ENCODE measurements around the gene COL4A2.

Gene COL4A2

DNA sequence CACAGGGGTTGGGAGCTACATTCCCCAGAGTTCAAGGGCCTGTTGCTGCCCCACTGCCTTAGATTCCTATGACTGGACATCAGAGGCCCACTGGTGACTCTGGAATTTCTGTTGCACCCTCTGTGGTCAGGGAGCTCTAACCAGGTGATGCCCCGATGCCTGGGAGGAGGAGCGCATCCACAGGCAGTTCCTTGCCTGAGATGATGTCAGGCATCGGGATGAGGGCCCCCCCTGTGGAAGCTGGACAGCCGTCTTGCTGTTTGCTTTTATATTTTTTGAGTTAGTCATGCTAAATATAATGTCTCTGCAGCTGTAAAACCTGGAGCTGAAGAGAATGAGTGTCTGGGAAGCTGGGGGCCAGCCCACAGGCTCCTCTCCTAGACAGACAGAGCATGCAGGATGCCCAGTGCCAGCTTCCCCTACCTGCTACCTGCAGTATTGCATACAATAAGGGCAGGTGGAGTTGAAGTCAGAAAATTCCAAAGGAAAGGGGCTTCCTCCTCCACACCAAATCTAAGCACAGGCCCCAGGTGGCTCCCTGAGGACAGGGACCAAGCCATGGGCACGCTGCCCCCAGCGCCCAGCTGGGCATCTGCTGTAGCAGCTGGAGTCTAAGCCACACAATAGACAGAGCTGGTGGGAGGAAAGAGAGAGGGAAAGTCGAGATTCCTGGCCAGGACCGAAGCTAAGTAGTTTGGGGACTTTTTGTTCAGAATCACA, 16.2 kb downstream of the COL4A2 start:
- DNase-seq: no peak

DNA sequence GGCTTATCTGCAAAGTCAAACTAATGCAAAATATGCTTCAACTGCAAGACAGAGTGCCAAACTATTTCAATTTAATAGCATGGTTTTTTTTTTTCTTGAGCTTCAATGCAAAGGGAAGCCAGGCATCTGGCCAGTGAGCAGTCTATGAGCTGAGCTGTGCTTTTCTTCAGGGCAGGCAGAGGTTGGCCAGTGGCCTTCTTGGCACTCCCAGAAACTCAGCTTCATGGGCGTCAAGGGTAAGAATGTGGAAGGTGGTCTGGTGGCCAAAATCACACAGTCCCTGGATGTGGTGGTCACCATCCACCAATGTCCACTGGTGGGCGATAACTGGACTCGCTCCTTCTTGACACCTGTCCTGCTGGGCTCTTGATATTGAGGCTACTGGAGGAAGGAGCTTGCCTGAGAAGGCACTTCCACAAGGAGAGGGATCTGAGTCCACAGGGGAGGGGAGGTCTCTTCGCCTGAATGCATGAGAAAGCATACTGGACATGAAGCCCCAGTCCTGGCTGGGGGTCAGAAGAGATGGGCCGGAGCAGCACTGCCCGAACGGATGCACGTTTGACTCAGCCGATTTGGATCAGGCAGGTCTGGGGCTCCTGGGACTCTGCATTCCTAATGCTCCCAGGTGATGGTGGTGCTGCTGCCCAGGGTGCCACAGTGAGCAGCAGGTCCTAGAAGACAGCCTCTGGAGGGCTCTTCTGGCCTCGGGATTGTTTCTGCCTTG, 17.1 kb downstream of the COL4A2 start:
- DNase-seq: no peak

DNA sequence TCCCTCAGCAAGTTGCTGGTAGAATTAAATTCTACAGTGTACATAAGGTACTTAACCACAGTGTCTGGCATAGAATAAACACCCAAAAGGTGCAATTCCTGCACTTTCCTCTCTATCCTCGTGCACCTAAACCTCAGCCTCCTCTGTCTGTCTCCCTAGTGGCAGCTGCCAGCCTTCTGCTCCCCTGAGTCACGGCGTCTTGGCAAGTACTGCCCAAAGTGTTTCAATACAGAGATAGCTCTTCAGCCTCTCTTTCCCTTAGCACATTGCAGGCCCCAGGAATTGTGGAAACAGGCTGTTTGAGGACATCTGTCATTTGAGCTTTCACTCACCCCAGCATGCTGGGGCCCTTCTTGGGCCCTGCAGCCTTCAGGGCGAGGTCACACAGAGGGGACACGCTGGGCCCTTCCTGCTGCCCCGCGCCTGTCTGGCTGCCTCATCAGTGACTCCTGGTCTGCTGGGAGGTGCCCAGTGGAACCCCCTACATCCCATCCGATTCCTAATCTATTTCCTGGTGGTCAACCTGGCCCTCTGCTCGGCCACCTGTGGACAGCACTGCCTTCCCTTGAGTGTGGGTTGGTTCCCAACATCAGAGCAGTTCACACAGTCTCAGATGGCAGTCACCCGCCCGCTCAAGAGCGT, 19.3 kb downstream of the COL4A2 start:
- DNase-seq: no peak

DNA sequence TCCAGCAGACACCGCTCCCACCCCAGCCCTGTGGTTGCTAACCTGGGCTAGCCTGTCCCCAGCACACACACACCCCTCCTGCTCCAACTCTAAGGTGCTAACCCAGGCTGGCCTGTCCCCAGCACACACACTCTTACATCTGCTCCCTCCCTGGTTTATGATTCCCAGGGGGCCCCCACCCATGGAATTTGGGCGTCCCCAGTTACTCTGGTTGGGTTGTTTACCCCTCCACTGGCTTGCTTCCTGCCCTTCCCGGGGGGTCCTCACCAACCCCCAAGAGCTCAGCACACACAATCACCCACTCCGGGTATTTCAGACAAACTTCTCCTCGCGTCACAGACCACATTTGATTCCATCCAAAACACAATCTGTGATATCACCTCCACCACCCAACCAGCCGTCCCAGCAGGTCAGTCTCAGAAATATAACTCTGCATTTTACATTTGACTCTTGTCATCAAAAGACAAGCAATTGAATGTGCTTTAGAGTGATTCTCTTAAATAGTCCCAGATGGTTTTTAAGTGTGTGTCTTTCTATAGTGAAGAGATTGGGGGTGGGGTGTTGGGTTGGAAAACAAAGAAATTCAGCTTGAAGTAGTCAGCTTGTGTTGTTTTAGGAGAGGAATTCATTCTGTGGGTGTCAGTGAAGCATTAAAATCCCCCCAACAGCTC, 20.1 kb downstream of the COL4A2 start:
- DNase-seq: no peak

DNA sequence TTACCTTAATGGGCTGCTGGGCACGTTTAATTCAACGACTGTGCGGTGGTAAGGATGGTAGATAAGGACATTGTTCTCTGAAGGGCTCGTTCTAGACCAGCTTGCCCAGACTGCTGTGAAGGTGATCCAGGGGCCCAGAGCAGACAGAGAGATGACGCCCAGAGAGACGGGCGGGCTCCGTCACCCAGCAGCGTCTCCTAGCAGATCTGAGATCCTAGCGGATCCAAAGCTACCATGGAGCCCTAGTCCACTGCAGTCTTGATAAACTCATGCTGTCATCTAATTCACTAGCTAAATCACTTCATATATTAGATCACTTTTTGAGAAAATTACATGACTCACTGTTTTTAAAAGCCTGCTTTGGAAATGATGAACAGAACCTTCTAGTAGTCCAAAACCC, 21.5 kb downstream of the COL4A2 start:
- DNase-seq: no peak

DNA sequence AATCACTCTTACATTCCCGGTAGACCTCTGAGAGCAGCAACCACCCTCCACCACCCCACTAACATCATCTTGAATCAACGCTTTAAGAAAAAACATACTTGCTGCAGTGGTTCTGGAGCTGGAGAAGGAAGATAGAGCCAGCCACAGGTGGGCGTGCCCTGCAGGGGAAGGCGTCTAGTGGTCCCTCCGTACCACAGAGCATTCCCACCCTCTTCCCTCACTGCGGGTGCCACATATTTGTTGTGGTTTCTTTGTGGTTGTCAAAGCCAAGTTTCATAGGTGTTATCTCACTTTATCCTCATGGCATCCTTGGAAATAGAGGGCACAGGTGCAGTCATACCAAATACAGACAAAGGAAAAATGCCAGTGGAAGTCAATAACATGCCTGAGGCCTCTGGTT, 22.2 kb downstream of the COL4A2 start:
- no peak for DNase-seq

DNA sequence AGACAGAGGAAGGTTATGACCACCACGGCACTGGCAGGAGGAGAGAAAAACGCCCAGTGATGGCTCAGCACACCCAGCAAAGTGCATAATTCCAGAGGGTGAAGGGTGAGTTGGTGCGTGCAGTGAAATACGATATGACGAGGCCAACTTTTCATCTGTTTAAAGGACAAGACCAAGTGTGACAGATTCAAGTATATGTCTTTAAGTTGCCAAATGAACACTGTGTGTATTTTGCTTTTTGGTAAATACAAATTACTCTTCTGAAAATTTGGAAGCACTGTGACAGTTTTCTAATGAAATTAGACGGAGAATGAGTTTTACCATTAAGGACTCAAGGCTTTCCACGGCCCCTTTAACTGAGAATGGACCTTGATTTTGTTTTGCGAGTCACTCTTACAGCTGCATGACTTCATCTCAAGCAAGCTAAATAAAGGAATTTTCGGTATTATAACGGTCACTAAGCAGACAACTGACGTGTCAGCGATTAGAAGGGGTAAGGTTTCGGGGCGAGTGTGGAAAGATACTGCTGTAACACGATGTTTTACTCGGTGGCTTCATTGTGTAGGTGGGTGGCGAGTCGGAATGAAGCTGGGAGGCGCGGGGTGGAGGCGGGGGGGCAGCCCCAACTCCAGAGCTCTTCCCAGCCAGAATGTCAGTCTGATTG, 22.8 kb downstream of the COL4A2 start:
- no peak for DNase-seq

DNA sequence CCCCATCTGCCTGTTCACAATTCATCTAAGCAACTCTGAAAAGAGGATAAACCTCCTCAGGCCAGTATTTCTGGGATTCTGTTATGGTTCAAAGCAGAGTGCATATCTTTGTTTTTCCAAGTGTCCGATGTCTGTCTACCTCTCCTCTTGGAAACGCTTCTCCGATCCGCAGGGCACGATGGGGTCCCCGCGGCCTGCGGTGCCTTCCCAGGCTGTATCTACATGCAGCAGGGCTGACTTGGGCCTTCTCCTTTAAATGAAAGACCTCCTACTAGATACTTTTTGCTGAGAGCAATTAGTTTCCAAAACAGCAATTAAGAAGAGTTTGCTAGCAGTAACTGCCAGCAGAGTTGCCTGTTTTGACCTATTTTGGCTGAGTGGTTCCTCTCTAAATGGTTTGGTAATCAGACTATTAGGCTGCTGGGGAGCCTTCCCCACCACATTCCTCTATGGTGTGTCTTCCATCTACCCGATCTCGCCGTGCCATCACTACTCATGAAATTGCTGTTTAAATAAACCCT, 23.5 kb downstream of the COL4A2 start:
- no peak for DNase-seq

DNA sequence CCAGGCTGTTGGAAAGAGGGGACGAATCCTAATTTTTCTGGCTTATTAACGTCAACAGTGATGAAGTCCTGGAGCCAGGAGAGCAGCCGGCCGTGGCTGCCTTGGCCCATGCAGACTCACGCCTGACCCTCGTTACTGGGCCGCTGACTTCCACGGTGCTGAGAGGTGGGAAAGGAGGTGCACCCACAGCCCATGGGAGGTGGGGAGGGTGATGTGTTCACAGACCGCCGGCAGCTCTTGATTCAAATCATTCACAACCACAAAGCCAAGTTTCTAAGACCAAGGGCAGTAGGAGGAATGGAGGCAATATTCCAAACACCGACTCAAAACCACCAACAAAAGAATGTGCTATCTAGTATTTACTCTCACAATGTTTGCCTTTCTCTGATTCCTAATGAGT, 24.3 kb downstream of the COL4A2 start:
- no peak for DNase-seq

DNA sequence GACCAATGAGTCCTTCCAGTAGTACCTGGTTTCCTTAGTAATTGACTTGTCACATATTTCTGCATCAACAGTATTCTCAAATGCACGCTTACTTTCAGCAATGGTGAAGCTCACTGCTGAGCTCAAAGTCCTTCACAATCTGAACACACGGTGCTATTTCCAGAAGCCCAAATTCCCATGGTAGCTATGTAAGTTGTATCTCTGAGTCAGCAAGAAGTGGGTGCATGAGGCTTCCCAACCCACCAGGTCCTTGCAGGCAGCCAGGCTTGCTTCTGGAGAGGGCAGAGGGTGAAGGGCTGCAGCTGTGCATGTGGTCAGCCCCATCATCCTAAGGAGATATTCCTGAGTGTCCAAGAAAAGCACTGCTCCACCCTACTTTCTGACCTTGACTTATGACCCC, 25.7 kb downstream of the COL4A2 start:
- no peak for DNase-seq

DNA sequence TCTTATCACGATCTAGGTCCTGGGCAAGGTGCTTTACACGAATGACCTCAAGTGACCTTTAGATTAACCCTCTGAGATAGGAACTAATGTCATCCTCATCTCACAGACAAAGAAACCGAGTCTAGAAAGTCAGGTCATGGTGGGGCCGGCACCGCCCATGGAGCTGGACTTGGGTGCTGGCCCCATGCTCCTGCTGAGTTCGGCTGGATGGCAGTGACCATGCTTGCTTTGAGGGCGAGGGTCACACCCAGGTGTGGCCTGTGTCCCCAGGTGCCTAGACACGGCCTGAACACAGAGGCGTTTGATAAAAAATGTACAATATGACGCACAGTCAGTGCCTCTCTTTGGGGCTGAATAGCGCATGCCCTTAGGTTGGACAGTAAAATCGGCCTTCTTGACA, 26.8 kb downstream of the COL4A2 start:
- DNase-seq: no peak

DNA sequence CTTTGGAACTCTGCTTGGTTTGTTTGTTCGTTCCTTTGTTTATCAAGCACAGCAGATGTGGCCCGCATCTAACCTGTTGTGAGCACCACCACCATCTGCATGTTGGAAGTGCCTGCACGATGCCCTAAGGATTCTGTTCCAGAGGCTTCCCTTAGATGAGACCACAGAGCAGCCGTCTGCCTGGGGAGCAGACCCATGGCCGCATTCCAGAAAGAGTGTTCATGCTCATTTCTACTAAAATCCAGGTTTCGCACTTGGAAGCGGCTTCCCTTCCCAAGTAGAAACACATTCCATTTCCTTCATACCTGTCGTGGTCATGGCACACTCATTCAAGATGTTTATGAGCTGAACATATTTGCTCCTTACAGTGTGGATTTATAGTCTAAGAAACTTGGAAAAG, 27.2 kb downstream of the COL4A2 start:
- no peak for DNase-seq

DNA sequence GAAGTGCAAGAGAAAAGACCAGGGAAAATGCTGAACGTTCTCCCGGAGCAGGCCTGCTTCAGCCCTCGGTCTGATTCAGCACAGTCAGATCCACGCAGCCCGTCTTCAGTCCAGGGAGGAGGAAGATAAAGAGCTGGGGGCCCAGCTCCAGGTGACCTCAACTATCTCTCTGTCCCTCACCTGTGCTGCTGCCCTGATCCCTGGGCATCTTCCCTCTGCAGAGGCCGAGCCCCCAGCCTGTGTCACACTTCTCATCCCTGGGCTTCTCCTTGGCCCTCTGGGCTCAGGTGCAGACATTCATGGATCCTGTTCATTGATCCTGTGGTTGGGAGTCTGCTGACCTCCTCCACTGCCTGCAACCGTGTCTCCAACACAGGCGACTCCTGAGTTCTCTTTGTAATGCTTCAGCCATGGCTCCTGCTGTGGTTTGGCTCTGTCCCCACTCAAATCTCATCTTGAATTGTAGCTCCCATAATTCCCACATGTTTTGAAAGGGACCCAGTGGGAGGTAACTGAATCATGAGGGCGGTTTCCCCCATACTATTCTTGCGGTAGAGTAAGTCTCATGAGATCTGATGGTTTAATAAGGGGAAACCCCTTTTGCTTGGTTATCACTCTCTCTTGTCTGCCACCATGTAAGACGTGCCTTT, 27.9 kb downstream of the COL4A2 start:
- no peak for DNase-seq

DNA sequence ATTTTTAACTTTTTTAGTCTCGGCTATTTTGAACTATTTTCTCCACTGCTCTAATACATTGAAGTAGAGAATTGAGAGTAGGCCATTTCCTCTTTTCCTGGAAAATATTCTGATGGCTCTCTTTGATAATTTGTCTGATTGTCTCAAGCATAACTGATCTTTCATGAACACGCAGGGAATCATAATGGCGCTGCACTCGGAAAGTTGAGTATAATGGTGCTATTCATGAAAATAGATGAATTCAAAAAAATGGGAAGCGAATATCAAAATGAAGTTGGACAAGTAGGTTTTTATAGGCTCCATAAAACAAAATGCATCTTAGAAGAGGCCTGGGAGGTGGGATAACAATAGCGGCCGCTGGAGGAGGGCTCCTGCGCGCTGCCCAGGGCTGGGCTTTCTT, 29.0 kb downstream of the COL4A2 start:
- DNase-seq: no peak

DNA sequence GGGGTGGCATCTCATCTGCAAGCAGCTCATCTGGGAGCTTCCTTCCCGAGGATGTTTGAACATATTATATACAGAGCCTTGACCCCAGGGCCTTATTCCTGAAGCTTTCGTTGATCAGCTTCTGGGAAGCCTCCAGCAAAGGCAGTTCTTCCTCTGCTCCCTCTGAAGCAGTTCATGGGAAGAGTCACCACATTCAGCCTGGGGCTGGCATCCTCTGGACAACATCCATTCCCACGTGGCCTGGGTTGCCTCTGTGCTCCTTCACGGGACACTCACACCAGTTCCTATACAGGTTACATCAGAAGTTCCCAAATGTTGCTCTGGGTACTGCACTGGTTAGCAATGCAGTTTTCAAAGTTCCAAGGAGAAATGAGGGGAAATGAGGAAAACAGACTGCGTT, 29.6 kb downstream of the COL4A2 start:
- no peak for DNase-seq

DNA sequence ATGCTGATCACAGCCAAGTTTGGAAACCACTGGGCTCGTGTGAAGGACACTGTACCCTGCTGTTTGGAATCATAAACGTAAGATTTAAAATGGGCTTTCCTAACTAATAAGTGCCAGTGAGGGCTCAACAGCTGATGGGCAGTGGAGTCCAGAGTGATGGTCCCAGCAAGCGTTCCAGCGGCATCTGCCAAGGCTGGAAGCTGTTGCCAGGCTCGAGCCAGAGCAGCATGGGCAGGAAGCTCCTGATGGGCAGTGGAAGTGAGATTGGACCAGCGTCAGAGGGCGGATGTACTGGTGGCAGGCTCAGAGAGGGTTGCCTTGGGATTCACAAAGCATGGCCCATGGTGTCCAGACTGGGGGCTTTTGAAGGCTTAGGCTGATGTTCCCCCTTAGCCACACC, 30.2 kb downstream of the COL4A2 start:
- DNase-seq: no peak

DNA sequence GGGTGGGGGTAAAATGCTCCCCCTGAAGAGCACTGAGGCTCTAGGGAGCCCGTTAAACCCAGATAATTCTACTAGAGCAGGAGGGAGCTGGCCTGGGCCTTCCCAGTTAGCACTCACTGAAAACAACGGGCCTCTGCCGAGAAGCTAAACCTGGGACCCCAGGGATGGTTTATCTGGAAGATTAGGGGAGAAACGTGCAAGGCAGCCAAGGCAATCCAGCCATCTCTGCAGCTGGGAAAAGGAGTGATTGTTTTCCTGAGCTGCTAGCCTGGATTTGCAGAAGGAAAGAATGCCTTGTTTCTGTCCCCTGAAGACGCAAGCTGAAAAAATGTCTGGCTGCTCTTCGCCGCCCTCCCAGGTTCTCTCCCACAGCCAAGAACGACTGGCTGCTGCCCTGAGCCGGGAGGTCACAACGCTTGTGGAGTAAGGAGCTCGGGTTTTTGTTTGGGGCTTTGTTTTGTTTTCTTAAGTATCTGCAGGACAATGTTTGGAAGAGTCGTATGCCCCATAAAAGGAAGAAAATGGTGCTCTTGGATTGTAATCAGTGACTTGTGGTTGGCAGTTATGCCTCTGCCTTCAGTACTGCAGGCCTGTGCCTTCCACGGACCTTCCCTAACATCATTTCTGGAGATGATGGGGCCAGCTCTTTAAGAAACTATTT, 31.5 kb downstream of the COL4A2 start:
- DNase-seq: no peak

DNA sequence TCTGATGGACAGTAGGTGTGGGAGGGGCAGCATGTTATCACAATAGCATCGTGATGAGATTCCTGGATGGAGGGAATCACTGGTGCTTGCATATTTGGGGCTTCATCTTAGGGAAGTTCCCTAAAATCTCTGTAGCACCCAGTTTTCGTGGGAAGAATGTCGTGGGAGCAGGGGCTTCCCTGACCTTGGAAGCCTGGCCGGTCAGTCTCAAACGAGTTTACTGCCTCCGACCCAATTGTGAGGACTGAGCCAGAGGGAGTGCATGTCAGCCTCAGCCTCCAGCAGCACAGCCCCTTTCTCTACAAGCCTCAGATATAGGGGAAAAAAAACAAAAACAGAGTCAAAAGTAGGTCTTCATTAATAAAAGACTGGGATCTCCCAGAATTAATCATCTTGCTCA, 32.2 kb downstream of the COL4A2 start:
- no peak for DNase-seq

DNA sequence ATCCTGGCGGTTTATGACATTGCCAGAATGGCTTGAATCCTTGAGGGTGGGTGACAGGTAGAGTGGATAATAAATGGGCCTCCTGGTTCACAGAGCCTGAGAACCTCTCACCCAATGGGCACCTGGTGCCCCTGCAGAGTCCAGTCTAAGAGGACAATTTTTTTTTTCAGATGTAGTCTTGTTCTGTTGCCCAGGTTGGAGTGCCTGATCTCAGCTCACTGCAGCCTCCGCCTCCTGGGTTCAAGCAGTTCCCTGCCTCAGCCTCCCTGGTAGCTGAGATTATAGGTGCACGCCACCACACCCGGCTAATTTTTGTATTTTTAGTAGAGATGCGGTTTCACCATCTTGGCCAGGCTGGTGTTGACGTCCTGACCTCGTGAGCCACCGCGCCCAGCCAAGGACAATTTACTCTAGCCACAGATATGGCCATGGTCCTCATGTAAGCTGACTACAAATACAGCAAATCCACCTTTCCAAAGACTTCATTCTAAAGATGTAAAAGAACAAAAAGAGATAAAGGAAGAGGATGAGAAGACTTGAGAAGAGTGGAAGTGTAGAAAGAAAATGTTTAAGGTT, 33.0 kb downstream of the COL4A2 start:
- no peak for DNase-seq

DNA sequence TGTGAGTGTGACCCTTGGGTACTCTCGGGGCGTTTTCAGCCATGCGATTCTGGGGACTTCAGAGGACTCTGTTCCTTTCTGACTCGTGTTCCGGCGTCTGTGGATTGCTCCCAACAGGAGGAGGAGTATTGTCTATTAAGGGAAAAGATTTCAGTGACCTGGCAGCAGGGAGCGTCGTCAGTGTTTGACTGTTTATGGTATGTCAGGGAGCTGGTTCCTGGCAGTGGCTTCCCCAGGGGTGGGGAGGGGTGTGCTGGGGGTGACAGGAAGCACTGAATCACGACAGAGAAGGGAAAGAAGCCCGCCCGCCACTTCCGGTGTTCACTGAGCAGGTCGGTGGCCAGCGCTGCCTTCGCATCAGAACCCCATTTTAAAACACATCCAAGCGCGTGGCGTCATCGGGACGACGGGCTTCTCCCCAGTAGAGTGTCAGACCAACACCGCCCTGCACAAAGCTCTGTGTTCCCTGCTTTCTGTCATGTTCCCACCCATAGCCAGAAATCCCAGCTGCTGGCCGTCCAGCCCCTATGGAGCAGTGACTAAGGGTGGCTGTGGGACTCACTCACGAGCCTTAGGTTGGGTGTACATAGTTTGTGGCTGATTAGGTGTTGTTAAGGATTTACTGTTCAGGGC, 33.8 kb downstream of the COL4A2 start:
- DNase-seq: no peak

Data from KG1 (cell line).